T47D (cell line): ENCODE results near the gene ARHGDIG.
A peak's percentile ranks its signal among the peaks of the same experiment; 100 is the strongest.
"Not testable (repeated sequence)": the region's sequence is repeated elsewhere in the genome, so short reads cannot be mapped to it uniquely, and the experiment has no call there.

Experiments used
- DNase-seq, 2 experiments: peaks; one replicate each; pipeline versions ENCODE4 v3.0.0 to v3.0.0-alpha.2; 2011 to 2012; ENCODE audit warnings: low read depth in 1 of 2, low spot score in 1 of 2
- JUND ChIP-seq: IDR thresholded peaks from 2 replicates; pipeline ENCODE4 v1.6.1; 2012; ENCODE audit warnings: low read depth
- in situ Hi-C: cut with HindIII; loops from 2 replicates; pipeline ENCODE4 v1.10.0; 2016; ENCODE audit warnings: low sequenced_read_pairs, low pct_unique_long_range_greater_than_20kb

ARHGDIG gene

DNA sequence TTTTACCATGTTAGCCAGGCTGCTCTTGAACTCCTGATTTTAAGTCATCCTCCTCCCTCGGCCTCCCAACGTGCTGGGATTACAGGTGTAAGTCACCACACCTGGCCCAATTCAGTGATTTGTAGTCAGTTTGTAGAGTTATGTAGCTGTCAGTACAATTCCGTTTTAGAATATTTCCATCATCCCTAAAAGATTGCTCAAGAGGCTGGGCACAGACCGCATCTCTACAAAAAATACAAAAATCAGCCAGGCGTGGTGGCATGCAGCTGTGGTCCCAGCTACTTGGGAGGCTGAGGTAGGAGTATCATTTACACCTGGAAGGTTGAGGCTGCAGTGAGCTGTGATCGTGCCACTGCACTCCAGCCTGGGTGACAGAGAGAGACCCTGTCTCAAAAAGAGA lies 25.2 kb upstream of the ARHGDIG start:
- no peak for TF ChIP-seq JUND
- in situ Hi-C loops = no loop called here

DNA sequence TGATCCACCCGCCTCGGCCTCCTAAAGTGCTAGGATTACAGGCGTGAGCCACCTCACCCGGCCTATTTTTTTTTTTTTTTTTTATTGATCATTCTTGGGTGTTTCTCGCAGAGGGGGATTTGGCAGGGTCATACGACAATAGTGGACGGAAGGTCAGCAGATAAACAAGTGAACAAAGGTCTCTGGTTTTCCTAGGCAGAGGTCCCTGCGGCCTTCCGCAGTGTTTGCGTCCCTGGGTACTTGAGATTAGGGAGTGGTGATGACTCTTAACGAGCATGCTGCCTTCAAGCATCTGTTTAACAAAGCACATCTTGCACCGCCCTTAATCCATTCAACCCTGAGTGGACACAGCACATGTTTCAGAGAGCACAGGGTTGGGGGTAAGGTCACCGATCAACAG lies 22.3 kb upstream of the ARHGDIG start:
- in situ Hi-C loops, DNase-seq: not testable (repeated sequence)

More for the DNA sequence above, 25.2 kb upstream of the ARHGDIG start:
- DNase-seq = no peak

- no peak for DNase-seq
- no peak for TF ChIP-seq JUND
- in situ Hi-C loops = no loop called here
Measured at GRCh38 chr16:259226-259625, 21.2 kb upstream of the ARHGDIG start.

DNA sequence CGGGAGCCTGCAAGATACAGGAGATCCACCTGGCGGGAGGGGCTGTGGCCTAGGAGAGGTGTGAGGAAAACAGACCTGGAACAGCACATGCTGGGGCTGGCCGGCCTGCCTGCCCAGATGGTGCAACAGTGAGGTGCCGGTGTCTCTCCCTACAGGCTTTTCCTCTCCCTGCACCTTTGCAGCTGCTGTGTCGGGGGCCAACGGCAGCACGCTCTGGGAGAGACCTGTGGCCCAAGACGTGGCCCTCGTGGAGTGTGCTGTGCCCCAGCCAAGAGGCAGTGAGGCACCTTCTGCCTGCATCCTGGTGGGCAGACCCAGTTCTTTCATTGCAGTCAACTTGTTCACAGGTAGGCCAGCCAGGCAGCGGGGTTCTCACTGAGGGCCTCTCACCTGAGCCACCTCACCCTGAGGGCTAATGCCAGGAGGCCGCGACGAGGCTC lies 20.6 kb upstream of the ARHGDIG start:
- no peak for TF ChIP-seq JUND
- no peak for DNase-seq
- in situ Hi-C loops = no loop called here

- TF ChIP-seq JUND = no peak
- in situ Hi-C loops = no loop called here
- no peak for DNase-seq
Measured at GRCh38 chr16:260326-260725, 20.1 kb upstream of the ARHGDIG start.

- no peak for DNase-seq
- in situ Hi-C loops = no loop called here
- no peak for TF ChIP-seq JUND
Measured at GRCh38 chr16:261031-261691, 19.2 kb upstream of the ARHGDIG start.

DNA sequence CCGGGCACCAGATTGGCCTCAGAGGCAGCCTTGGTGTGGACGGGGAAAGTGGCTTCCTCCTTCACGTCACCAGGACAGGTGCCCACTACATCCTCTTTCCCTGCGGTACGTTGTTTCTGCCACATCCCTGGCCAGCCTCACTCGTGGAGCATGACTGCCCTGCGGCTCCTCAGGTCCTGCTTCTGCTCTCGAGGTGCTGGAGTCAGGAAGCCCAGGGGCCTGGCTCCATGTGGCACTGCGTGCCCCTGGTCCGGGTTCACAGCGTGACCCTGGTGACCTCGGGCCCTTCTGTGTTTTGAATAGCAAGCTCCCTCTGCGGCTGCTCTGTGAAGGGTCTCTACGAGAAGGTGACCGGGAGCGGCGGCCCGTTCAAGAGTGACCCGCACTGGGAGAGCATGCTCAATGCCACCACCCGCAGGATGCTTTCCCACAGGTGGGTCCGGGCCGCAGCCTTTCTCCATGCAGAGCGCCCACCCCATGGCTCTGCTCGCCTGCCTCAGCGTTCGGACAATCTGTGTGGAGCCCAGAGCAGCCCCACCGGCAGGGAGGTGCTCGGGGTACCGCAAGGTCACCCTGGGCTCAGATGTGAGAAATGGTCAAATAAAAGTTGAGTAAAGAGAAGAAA lies 18.2 kb upstream of the ARHGDIG start:
- TF ChIP-seq JUND = no peak
- in situ Hi-C loops = no loop called here
- no peak for DNase-seq

GRCh38 chr16:263182-263774 lies 17.1 kb upstream of the ARHGDIG start:
- DNase-seq = no peak
- TF ChIP-seq JUND = no peak
- in situ Hi-C loops = no loop called here

- no peak for DNase-seq
- TF ChIP-seq JUND = no peak
- in situ Hi-C loops = no loop called here
Measured at GRCh38 chr16:263944-264343, 16.4 kb upstream of the ARHGDIG start.

GRCh38 chr16:264440-264951 lies 15.9 kb upstream of the ARHGDIG start:
- DNase-seq = no peak
- in situ Hi-C loops = no loop called here
- no peak for TF ChIP-seq JUND

GRCh38 chr16:265002-265529 lies 15.3 kb upstream of the ARHGDIG start:
- DNase-seq = no peak
- in situ Hi-C loops = no loop called here
- no peak for TF ChIP-seq JUND

- no peak for TF ChIP-seq JUND
- peak in 1 of 2 experiments; percentile 16 for DNase-seq
- in situ Hi-C loops = no loop called here
Measured at GRCh38 chr16:265711-266110, 14.7 kb upstream of the ARHGDIG start.
